Natural killer cell treated with Interleukin-12 subunit alpha and Interleukin-12 subunit beta and Interleukin-15 and Interleukin-18, amount 100 ng/mL, for 72 hours (primary cell): ENCODE measurements around the gene GNPTG. TPM values are rescaled to one million over a fixed set of nuclear protein-coding genes. Genes with fewer than 3 reads are reported as not detected.

Source experiments
- ATAC-seq, 2 donors: fragments of 150-1000 bp; cut with Tn5 transposase in 1 of 2; sonication (Bioruptor Pico), chemical (Tn5 transposase) in 1 of 2; 2 replicates each; pipeline ENCODE4 v1.10.0; 2021
- DNase-seq: peaks from one replicate; pipeline ENCODE4 v3.0.0; 2022; ENCODE audit warnings: low spot score
- H3K27ac Mint-ChIP-seq, 2 donors: 1 replicate in 1 of 2; 2 replicates in 1 of 2; pipeline ENCODE4 v1.8.0; 2022; ENCODE audit warnings: mixed read lengths in 2 of 2, mild to moderate bottlenecking in 1 of 2, moderate library complexity in 1 of 2
- H3K27me3 Mint-ChIP-seq, 2 donors: 1 replicate in 1 of 2; 2 replicates in 1 of 2; pipeline ENCODE4 v1.8.0; 2022; ENCODE audit warnings: mixed read lengths in 2 of 2
- H3K36me3 Mint-ChIP-seq: one replicate; pipeline ENCODE4 v1.8.0; 2022; ENCODE audit warnings: mixed read lengths
- H3K4me1 Mint-ChIP-seq, 2 donors: 1 replicate in 1 of 2; 2 replicates in 1 of 2; pipeline ENCODE4 v1.8.0; 2022; ENCODE audit warnings: low read depth in 2 of 2, mixed read lengths in 2 of 2, mild to moderate bottlenecking in 1 of 2
- H3K4me3 Mint-ChIP-seq: one replicate; pipeline ENCODE4 v1.8.0; 2022; ENCODE audit warnings: mixed read lengths
- H3K9me3 Mint-ChIP-seq: 2 replicates; pipeline ENCODE4 v1.8.0; 2022; ENCODE audit warnings: mixed read lengths
- total RNA-seq, 2 donors: library from RNA; stranded (reverse); gene quantifications; one replicate each; pipeline ENCODE4 v1.2.3, GENCODE V29; 2022

GNPTG gene
- total RNA-seq, 2 donors from 2014 or later = 36.1 to 38.9 TPM

DNA sequence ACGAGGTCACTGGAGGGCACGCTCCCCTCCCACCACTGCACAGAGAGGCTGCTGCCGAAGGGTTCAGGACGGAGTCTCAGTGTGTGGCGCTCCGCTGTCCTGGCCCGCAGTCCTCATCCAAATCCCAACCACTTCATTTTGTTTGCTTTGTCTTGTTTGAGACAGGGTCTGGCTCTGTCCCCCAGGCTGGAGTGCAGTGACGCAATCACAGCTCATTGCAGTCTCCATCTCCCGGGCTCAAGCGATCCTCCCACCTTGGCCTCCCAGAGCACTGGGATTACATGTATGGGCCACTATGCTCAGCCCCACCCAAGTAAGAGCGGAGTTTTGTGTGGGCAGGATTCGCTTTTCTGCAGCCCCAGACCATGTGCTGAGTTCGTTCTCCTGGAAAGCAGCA is 50.0 kb downstream of the GNPTG start:
- Mint-ChIP-seq H3K9me3 (no peaks in the 10 kb centered on the region), H3K4me1 (peaks cover 0 to 7% of the 10 kb centered on the region in 2 donors), H3K27me3 (no peaks in the 10 kb centered on the region), H3K27ac (peak overlapping the region in 1 of 2 donors; percentile 33), H3K36me3 (no peaks in the 10 kb centered on the region), H3K4me3 (no peak overlapping the region)
- ATAC-seq (no peak), DNase-seq (no peak)

DNA sequence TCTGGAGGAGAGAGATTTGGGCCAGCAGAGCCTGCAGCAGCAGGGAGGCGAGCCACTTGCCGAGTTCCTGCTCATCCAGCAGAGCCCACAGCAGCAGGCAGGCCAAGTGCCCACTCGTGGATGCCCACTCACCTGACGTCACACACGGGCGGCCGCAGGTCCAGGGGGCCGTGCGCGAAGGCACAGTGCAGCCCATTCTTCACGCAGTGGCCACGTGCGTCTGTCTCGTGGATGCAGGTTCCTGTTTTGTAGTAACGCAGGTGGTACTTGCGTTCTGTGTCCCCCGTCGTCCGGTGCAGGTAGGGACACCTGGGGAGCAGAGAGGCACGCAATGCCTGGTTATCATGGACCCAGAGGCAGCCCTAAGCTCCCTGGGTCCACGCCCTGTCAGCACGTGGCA is 51.3 kb downstream of the GNPTG start:
- Mint-ChIP-seq H3K9me3 (no peaks in the 10 kb centered on the region), H3K4me1 (peaks cover 0 to 7% of the 10 kb centered on the region in 2 donors), H3K36me3 (no peaks in the 10 kb centered on the region), H3K27ac (no peak overlapping the region), H3K27me3 (no peaks in the 10 kb centered on the region), H3K4me3 (no peak overlapping the region)
- ATAC-seq (no peak), DNase-seq (no peak)

DNA sequence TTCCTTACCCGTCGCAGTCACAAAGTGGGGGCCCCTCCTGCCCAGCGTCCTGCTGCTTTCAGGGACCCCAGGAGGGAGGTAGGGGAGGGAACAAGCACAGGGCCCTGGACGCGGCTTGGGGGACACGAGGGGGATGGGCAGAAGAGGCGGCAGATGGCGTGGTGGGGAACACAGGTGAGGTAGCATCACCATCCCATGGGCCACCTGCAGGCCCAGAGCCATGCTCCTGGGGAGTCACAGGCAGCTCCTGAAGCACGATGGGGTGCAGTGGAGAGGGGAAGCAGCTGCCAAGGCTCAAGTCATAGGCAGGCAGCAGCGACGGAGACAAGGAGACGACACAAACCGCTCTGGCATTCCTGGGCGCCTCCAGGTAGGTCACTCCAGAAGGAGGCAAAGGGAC is 52.0 kb downstream of the GNPTG start:
- DNase-seq = no peak
- Mint-ChIP-seq H3K4me3 (no peak overlapping the region), H3K36me3 (no peaks in the 10 kb centered on the region), H3K27me3 (no peaks in the 10 kb centered on the region), H3K4me1 (peaks cover 0 to 10% of the 10 kb centered on the region in 2 donors), H3K9me3 (no peaks in the 10 kb centered on the region), H3K27ac (no peak overlapping the region)
- no peak for ATAC-seq

DNA sequence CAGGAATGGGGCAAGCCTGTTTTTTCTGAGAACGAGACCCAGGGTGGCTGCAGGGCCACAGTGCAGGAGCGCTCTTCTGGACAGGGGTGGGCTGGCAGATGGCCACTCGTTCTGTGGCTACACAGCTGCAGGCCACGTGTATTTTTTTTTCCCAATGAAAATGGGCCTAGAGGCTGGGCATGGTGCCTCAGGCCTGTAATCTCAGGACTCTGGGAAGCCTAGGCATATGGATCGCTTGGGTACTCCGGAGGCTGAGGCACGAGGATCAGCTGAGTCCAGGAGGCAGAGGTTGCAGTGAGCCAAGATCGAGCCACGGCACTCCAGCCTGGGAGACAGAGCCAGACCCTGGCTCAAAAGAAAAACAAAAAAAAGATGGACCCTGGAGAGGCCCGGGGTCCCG is 56.0 kb downstream of the GNPTG start:
- no peak for ATAC-seq
- DNase-seq = no peak
- H3K27me3 Mint-ChIP-seq = no peaks in the 10 kb centered on the region
- H3K36me3 Mint-ChIP-seq = no peaks in the 10 kb centered on the region
- no peaks in the 10 kb centered on the region for H3K9me3 Mint-ChIP-seq
- peak overlapping the region in 1 of 2 donors; percentile 21 for H3K27ac Mint-ChIP-seq
- H3K4me3 Mint-ChIP-seq = peak overlapping the region; percentile 81
- H3K4me1 Mint-ChIP-seq = peaks cover 0 to 7% of the 10 kb centered on the region in 2 donors

DNA sequence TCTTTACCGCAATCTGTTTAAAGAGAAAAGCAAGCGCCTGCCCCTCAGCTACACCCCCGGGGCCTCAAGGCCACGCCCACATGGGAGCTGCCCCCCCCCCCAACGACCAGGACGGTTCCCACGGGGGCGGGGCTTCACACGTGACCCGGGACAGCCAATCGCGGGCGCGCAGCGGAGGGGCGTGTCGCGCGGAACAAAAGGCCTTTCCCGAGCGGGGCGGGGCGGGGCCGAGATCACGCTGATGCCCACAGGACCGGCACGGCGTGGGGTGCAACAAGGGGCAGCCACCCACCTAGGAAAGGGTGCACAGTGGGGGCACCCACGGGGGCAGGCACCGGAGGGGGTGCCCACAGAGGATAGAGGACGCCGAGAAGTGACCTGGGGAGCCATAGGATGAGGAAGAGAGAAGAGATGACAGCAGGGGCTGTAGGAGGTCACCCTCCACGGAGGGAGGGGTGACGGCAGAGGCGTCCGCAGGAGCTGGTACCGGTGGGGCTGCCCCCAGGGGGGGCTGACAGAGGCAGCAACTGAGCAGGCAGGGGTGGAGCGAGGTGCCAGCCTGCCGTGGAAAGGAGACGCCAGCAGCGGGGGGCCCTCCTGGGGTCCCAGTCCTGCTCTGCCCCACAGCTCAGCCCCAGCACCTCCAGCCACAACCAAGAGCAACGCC is 56.6 kb downstream of the GNPTG start:
- DNase-seq (peak; percentile 95), ATAC-seq (peak; percentile 97)
- H3K27me3 Mint-ChIP-seq = no peaks in the 10 kb centered on the region
- no peaks in the 10 kb centered on the region for H3K36me3 Mint-ChIP-seq
- peak overlapping the region in 1 of 2 donors; percentile 21 for H3K27ac Mint-ChIP-seq
- no peaks in the 10 kb centered on the region for H3K9me3 Mint-ChIP-seq
- peaks cover 0 to 7% of the 10 kb centered on the region in 2 donors for H3K4me1 Mint-ChIP-seq
- peak overlapping the region; percentile 81 for H3K4me3 Mint-ChIP-seq

DNA sequence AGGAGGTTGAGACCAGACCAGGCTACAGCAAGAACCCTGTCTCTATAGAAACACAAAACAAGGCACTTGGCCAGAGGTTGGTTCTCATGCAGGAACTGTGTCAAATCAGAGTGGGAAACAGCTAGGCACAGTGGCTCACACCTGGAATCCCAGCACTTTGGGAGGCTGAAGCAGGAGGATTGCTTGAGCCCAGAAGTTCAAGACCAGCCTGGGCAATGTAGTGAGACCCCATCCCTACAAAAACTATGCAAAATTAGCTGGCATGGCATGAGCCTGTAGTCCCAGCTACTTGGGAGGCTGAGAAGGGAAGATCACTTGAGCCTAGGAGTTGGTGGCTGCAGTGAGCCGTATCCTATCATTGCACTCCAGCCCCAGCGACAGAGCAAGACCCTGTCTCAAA is 61.1 kb downstream of the GNPTG start:
- no peaks in the 10 kb centered on the region for H3K36me3 Mint-ChIP-seq
- peak overlapping the region; percentile 38 for H3K4me3 Mint-ChIP-seq
- H3K27ac Mint-ChIP-seq = peak overlapping the region in 1 of 2 donors; percentile 35
- H3K4me1 Mint-ChIP-seq = peaks cover 0 to 10% of the 10 kb centered on the region in 2 donors
- ATAC-seq = no peak
- no peaks in the 10 kb centered on the region for H3K27me3 Mint-ChIP-seq
- no peaks in the 10 kb centered on the region for H3K9me3 Mint-ChIP-seq
- no peak for DNase-seq

Other genes starting within 250 kb of the GNPTG start
- gene CACNA1H, start 198.8 kb upstream of the GNPTG start, total RNA-seq = under 1 TPM; 0.21 to 0.31 TPM
- gene TPSG1, start 126.7 kb upstream of the GNPTG start, total RNA-seq = 1 to 10 TPM in 1 of 2 donors, not detected in 1; 1.3 TPM
- gene TPSB2, start 121.7 kb upstream of the GNPTG start, total RNA-seq = 1 to 10 TPM in 1 of 2 donors, not detected in 1; 1.0 TPM
- 1 to 10 TPM in 1 of 2 donors, not detected in 1; 6.6 TPM for gene TPSAB1, start 111.2 kb upstream of the GNPTG start, total RNA-seq
- gene TPSD1, start 95.9 kb upstream of the GNPTG start, total RNA-seq = not detected
- 100 to 1,000 TPM; 202 to 246 TPM for gene UBE2I, start 42.3 kb upstream of the GNPTG start, total RNA-seq
- under 1 TPM; 0.17 to 0.31 TPM for gene BAIAP3, start 18.3 kb upstream of the GNPTG start, total RNA-seq
- 100 to 1,000 TPM in 1 of 2 donors, 10 to 100 TPM in 1; 57.4 to 108 TPM for gene TSR3, start 53 bp upstream of the GNPTG start, total RNA-seq
- 10 to 100 TPM; 25.4 to 72.1 TPM for gene UNKL, start 62.8 kb downstream of the GNPTG start, total RNA-seq
- gene UQCC4, start 68.8 kb downstream of the GNPTG start, total RNA-seq = 10 to 100 TPM; 18.4 to 31.1 TPM
- gene PERCC1, start 79.1 kb downstream of the GNPTG start, total RNA-seq = 1 to 10 TPM in 1 of 2 donors, under 1 TPM in 1; 0.98 to 1.2 TPM
- gene CCDC154, start 92.6 kb downstream of the GNPTG start, total RNA-seq = 1 to 10 TPM in 1 of 2 donors, under 1 TPM in 1; 0.38 to 3.6 TPM
- 10 to 100 TPM; 52.2 to 73.5 TPM for gene CLCN7, start 123.1 kb downstream of the GNPTG start, total RNA-seq
- gene PTX4, start 137.0 kb downstream of the GNPTG start, total RNA-seq = under 1 TPM in 1 of 2 donors, not detected in 1; 0.39 TPM
- gene TELO2, start 141.4 kb downstream of the GNPTG start, total RNA-seq = 100 to 1,000 TPM in 1 of 2 donors, 10 to 100 TPM in 1; 55.5 to 156 TPM
- 10 to 100 TPM in 1 of 2 donors, 1 to 10 TPM in 1; 2.8 to 10.7 TPM for gene TMEM204, start 181.7 kb downstream of the GNPTG start, total RNA-seq